Stimulated activated CD8-positive, alpha-beta memory T cell treated with anti-CD3 and anti-CD28 coated beads, Interleukin-12 subunit alpha, Interleukin-12 subunit beta, amount 100 ng/mL, for 4 hours (primary cell): ENCODE measurements around the gene KCNAB3.

Experiments
- DNase-seq: peaks from one replicate; pipeline ENCODE4 v3.0.0-alpha.2; 2020; ENCODE audit warnings: low read depth

The KCNAB3 gene

DNA sequence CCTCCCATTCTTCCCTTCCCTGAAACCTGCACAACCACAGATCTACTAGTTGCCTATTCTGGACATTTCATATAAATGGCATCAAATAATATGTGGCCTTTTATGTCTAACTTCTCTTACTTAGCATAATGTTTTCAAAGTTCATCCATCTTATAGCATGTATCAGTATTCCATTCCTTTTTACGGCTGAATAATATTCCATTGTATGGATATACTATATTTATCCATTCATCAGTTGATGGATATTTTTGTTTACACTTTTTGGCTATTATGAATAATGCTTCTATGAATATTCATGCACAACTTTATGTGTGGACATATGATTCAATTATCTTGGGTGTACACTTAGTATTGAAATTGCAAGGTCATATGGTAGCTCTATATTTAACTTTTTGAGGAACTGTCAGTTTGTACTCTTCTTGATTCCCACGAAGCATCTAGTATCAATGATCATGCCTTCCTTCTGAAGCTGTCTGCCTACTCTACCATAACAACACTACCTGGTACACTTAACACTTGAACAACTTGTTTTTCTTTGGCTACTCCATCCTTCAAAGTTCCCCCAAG, 53.8 kb downstream of the KCNAB3 start:
- no peak for DNase-seq

- DNase-seq = no peak
These were observed 56.6 kb downstream of the KCNAB3 start for GRCh38 chr17:7873051-7873450.
